ENCODE data around the gene NPIPB8.
"Not testable (repeated sequence)": the region's sequence is repeated elsewhere in the genome, so short reads cannot be mapped to it uniquely, and the experiment has no call there.

NPIPB8 gene

DNA sequence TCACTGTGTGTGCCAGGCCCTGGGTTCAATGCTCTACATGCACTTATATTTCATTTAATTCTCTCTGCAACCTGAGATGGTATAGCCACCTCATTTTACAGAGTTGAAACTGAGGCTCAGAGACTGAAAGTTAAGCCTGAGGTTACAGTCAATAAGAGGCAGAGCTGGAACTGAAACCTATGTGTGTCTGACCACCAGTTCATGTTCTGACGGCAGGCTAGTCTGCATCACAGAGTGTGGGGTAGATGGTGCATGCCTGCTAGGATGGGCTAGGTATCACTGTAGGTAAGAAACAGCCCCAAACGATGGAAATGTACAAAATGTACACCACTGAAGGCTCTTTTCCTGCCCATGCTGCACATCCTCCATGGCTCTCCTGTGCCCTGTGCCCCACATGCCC lies 2.1 kb downstream of the NPIPB8 start:
- not testable (repeated sequence) for DNase-seq

DNA sequence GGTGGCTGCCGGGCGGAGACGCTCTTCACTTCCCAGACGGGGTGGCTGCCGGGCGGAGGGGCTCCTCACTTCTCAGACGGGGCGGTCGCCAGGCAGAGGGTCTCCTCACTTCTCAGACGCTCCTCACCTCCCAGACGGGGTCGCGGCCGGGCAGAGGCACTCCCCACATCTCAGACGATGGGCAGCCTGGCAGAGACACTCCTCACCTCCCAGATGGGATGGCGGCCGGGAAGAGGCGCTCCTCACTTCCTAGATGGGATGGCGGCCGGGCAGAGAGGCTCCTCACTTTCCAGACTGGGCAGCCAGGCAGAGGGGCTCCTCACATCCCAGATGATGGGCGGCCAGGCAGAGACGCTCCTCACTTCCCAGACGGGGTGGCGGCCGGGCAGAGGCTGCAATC lies 28.4 kb downstream of the NPIPB8 start:
- DNase-seq, result not testable (repeated sequence)

DNA sequence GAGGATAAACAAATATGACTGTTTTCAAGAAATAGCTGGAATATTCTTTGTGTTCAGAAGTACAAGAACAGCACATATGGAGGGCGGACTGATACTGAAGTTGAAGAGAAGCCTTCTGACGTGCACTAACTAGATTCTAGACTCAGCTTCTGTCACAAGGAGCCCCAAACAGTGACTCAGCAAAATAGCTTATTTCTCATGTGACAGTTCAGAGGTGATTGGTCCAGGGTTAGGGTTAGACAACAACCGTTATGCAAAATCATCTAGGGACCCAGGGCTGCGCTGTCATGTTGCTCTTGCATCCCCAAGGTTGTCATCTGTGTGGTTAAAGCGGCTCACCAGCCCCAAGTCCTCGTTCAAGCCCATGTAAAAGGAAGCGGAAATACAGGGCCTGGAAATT lies 29.6 kb downstream of the NPIPB8 start:
- DNase-seq, result not testable (repeated sequence)

DNA sequence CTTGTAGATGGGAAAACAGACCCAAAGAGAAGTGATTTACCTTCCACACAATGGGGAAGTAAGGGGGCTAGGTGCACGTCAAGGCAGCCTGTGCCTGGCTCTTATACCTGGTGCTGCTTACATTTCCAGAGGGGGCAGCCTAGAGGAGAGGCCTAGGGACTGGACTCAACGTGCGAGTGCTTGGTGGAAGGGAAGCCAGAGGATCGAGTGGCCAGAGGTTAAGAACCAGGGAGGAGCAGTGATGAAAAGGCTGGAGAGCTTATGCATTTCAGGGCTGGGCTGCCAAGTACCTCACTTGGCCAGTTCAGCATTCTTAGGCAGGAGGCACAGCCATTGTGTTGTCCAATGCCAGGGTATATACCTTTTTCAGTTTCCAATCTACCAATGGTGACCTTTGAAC lies 30.3 kb downstream of the NPIPB8 start:
- not testable (repeated sequence) for DNase-seq

DNA sequence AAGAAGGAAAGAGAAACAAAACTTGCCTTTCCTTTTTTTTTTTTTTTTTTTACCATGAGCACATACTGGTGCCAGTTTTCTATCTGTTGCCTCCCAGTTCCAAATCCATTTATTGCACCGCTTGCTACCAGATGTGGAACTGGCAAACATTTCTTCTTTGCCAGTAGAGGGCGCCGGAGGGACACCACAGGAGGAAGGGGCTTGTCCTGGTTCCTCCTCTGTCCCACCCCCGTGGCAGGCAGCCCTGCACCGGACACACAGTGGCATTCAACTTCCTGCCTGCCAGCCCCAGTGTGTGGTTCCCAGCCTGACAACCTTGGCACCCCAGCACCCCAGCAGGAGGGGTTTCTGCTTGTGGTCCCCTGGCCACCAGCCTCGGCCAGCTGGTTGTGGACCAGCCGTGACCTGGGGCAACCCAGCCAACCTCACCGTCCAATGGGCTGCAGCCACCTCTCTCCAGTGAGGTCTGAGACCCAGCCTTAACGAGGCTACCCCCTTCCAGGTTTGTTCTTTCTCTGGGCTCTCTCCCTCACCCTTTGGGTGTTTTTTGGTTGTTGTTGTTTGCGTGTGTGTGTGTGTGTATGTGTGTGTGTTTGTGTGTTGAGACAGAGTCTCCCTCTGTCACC lies 50.6 kb downstream of the NPIPB8 start:
- not testable (repeated sequence) for DNase-seq

DNA sequence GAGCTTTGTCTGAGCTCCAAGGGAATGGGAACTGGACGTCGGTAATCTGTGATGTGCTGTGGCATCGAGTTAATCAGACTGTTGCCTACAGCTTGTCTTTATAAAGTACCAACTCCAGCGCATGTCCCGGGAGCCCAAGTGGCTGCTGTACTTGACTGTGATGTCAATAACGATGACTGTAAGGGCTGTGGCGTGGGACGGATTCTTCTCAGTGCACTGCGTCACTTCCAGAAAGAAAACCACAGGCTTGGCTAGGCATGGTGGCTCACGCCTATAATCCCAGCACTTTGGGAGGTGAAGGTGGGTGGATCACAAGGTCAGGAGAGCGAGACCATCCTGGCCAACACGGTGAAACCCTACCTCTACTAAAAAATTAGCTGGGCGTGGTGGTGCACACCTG lies 51.6 kb downstream of the NPIPB8 start:
- not testable (repeated sequence) for DNase-seq

DNA sequence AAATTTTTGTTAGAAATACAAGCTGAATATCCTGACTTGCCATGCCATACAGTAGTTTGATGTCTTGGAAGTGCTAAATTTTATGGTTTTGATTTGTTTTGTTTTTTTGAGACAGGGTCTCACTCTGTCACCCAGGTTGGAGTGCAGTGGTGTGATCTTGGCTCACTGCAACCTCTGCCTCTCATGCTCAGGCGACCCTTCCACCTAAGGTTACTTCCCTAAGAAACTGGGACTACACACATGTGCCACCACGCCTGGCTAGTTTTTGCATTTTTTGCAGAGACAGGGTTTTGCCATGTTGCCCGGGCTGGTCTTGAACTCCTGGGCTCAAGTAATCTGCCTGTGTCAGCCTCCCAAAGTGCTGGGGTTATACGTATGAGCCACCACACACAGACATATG lies 53.9 kb downstream of the NPIPB8 start:
- not testable (repeated sequence) for DNase-seq

DNA sequence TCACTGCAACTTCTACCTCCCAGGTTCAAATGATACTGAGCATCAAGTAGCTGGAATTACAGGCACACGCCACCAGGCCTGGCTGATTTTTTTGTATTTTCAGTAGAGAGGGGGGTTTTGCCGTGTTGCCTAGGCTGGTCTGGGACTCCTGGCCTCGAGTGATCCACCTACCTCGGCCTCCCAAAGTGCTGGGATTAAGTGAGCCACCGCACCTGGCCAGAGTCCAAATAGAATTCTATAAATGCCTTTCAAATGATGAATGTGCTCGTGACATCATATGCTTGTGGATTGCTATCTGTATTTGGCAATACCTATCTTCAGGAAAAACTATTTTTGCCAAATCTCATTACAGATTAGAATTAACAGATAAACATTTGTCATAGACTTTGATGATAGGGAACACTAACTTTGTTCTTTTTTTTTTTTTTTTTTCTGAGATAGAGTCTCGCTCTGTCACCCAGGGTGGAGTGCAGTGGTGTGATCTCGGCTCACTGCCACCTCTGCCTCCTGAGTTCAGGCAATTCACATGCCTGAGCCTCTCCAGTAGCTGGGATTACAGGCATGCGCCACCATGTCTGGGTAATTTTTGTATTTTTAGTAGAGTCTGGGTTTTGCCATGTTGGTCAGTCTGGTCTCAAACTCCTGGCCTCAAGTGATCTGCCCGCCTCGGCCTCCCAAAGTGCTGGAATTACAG lies 55.5 kb downstream of the NPIPB8 start:
- DNase-seq, result not testable (repeated sequence)

DNA sequence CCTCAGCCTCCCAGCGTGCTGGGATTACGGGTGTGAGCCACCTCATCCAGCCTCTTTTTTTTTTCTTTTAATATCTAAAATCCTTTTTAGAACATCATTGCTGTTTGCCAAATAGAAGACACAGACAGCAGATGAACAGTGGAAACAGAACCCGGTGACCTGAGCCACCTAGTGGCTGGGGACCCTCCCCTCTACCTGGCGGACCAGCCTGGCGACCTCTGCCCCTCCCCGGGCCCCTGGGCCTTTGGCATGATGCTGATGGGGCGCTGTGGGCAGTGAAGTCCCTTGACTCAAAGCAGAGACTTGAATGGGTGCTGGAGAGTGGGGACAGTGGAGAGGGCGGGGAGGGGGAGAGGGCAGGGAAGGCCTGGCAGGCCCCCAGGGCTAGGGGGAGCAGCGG lies 61.9 kb downstream of the NPIPB8 start:
- not testable (repeated sequence) for DNase-seq

DNA sequence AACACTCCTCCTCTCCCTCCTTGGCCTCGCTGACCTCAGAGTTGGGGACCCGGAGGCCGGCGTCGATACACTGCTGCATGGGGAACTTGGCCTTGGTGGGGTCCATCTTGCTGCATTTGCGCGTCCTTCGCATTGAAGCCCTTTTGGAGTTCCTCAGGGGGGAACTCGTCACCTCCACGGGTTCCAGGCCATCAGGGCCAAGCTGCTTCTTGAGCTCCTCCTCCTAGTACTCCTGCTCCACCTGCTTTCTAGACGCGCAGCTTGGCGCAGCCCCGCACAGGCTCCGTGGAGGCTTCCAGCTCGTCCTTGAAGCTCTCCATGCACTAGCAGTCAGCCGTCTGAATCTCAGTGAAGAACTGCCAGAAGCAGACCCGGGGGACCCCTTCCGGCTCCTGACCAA lies 62.5 kb downstream of the NPIPB8 start:
- DNase-seq, result not testable (repeated sequence)

DNA sequence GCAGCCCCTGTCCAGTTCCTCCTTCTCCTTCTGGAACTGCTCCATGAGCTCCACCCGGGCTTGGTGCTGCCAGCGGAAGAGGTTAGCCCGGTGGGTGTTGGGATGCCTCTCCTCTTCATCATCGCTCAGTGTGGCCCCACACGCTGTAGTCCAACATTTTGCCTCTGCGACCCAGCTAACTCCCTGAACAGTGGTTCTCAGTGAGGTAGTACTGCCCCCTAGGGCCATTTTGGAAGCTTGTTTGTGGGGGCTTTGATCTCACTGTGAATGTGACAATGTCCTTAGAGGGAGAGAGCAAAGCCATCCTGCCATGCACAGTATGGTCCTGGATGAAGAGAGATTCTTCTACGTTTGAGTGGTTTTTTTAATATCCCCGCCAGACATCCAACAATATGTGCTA lies 63.5 kb downstream of the NPIPB8 start:
- not testable (repeated sequence) for DNase-seq

DNA sequence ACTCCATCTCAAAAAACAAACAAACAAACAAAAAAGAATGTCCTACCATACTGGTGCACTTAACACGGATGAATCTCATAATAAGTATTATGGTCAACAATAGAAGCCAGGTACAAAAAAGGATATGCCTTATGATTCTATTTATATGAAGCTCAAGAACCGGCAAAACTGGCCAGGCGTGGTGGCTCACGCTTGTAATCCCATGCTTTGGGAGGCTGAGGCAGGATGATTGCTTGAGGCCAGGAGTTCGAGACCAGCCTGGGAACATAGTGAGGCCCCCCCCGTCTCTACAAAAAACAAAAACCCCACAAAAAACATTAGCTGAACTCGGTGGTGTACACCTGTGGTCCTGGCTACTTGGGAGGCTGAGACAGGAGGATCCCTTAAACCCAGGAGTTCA lies 66.4 kb downstream of the NPIPB8 start:
- DNase-seq, result not testable (repeated sequence)

All from amniotic stem cell (primary cell).